ENCODE data around the gene LRP1B.

Gene LRP1B

DNA sequence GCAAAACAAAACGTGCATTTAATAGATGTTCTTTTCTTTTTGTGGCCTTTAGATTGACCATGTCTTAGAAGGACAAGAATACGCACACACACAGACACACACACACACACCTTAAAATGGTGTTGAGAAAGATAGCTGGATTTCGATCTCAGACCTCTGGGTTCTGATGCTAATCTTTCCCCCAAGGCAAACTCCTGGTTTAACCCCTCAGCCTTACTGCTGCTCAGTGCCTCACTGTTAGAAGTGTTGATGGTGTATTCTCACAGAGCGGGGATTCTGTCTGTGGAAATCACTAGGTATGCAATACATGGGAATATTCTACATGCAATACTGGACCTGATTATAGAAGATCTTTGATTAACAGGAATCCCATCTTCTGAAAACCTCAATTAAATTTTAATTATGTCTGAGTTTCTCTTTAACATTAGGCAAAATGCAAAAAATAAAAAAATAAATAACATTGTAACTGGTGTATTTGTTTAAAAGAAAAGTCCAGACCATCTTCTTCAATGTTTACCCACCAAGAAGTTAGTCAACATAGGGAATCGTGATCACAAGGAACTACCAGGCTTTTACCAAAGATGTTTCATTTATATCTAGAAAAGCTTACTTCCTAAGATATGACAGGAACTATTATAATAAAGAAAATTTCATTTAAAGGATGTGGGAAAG lies 613.5 kb downstream of the LRP1B start:
- DNase-seq (ENCODE audit: low read depth in 2 of 2): no peak

DNA sequence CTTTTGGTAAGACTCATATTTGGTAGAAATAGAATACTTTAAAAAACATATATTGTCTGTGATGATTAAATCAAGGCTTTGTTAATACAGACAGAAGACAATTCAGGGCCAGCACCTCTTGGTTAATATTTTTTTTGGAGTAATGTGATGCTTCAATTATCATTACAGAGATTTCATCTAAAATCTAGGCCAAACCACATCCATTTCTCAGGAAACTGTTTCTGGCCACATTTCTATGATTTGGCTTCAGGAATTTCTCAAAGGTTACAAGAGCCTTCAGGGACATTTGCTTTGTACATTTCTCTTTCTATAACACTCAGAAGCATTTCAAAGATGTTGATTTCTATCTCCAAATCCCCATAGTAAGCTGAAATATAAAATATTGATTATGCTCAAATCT lies 614.9 kb downstream of the LRP1B start:
- DNase-seq (ENCODE audit: low read depth in 2 of 2): no peak

DNA sequence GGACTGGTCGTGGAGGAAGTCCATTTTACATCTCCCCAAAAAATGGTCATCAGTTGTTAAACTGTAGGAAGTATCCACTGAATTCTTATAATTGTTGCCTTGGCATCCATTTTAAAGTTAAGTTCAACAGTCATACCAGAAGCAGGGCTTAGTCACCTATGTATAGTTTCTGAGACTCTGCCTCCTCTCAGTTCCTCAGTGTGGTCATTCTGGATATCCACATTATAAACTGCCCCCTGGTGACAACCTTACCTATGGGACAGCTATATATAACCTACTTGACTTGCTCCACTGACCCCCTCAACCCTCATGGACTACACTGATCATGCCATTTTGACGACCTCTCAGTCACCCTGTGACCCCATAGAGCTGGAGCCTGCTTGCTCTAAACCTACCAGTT lies 617.0 kb downstream of the LRP1B start:
- DNase-seq (ENCODE audit: low read depth in 2 of 2): no peak

DNA sequence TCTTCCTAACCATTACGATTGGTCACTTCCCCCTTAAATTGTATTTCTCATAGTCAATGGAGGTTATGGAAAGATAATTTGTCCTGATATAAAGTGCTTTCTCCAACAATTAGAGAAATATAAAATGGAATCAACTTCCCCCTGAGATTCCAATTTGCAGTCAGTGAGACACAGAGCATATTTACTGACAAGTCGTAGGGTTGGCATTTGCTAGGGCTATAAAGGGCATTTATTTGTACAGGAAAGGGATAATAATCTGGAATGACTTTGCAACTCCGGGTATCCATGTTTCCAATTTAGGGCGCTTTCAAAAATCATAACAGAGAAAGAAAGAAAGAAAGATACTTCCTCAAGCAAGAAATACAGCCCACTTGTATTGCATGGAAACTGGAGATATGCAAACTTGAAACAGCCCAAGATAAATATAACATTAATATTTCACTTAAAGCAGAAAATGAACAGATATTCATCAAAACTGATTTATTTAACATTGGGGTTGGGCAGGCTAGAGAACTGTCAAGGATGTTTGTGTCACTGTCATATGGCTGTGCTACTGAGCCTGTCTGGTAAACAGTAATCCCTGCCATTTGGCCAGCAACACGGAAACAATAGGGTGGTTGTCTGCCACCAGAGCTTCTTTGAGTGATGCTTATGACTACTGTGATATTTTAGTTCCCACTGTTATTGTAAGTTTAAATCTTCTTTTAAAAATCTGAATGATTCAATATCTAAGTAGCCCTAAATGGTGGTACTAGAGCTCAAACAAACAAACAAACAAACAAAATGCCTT lies 621.8 kb downstream of the LRP1B start:
- DNase-seq (ENCODE audit: low read depth in 2 of 2): no peak

DNA sequence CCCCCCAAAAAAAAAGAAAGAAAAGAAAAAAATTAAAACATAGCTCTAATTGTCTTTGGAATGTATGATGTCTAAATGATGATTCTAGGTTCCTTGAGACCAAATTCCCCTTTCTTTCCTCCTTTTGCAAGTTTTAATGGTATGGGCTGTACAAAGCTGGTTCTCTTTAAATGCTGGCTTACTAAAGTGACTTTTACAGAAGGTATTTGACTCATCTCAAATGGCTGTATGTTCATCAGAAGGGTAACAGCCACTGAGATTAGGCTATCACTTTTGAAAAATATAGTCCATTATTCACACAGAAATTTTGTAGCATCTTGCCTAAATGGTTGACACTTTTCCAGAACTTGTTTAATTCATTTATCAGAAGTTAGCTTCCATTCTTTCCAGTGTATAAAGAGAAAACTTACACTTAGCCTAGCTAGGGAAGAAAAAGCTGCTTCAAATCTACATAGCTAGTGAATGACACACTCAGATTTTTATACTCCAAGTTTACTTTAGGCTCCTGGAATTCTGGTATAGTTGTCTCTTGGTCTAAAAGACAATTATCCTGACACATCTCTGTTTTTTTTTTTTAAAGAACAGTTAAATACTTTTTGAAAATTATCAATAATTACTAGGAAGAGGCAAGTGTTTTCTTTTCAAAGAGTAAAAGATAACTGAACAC lies 622.6 kb downstream of the LRP1B start:
- no peak for DNase-seq (ENCODE audit: low read depth in 2 of 2)

DNA sequence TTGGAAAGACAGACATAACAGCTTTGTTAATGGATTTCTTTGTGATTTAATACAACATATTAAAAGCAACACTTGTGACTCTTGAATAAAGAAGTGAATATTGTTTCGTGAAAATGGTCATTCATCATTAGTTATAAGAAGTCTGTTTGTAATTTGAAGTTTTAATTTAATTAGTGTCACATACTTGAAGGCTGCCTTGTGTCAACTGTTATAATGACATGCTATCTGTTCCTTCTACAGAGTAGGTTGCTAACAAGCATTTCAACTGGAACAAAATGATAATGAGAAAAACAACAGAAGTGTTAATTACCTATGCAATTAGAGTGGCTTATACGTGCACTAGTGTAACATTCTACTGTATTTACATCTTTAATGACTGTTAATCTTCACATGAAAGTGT lies 624.7 kb downstream of the LRP1B start:
- no peak for DNase-seq (ENCODE audit: low read depth in 2 of 2)

DNA sequence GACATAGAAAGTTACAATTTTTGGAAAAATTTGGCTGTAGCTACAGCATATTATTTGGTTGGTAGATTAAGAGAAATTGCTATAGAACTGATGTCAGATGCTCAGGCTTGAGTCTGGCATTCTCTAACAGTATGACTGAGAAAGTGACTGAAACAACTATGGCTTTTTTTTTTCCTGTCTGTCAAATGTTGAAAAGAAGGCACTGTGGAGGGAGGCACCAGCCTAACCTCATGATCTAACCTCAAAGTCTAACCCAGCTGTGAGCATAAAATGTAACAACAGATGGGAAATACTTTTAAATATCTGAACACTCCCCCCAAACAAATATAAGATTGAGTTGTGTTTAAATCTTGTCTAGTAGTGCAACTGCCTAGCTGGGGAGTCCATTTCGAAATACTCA lies 629.1 kb downstream of the LRP1B start:
- no peak for DNase-seq (ENCODE audit: low read depth in 2 of 2)

DNA sequence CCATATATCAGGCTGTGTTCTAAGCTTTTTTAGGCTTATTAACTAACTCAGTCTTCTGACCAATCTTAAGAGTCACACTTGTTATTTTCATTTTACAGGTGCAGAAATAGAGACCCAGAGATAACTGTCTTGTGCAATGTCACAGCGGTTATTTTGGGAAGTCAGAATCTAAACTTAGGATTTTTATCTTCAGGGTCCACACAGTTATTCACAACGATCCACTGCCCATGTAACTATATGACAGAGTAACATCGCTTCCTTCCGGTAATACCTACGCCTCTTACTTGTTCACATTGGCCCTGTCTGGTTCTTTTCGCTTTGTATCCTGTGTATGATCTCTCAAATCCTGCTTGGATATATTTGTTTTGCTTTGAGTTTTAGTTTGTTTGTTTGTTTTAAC lies 631.7 kb downstream of the LRP1B start:
- DNase-seq (ENCODE audit: low read depth in 2 of 2): no peak

DNA sequence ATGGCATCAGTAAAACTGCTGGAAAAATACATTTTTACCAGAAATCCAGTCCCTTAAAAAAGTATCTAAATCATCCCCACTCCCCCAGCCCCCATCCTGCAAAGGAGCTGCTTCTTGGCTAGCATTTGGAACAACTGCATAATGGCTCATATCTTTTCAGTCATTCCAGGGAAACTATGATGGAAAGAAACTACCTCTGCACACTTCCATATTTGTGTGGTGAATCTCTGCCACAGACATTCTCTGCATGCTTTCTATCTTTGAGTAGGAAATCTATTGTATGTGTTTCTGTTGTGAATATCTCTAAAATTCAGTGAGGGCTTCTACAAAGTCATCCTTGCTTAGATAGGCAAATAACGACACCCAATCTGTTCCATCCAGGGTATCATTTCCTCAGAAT lies 632.3 kb downstream of the LRP1B start:
- no peak for DNase-seq (ENCODE audit: low read depth in 2 of 2)

DNA sequence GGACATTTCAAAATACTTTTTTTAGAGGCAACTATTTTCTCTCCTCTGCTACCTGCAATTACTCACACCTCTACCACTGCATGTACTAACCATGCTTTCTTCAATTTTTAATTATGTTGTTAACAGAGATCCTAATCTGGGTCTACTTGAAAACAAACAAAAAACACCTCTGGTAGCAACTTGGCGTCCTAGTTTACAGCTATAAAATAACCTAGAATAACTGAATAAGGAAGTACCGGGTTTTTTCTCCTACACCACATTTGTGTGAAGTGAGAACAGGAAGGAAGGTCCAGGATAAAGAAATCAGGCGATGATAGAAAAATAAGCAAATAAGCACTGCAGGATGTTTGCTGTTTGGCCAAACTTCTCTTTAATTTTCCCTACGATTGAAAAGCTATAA lies 633.5 kb downstream of the LRP1B start:
- DNase-seq (ENCODE audit: low read depth in 2 of 2): no peak

DNA sequence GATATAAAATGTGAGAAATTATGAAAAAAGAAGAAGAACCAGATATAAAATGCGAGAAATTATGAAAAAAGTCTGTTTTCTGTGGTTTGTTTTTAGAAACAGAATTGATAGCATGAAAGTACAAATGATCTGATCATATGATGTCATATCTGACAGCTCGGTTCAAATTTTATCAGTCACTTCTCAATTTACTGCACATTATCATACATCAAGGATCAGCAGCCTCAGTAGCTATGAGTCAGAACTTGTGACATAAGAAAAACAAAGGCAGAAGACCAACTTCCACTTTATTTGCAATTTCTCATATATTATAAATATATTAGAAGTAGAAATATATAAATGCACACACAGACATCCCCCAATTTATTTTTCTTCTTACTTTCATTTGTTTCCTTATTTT lies 634.0 kb downstream of the LRP1B start:
- no peak for DNase-seq (ENCODE audit: low read depth in 2 of 2)

DNA sequence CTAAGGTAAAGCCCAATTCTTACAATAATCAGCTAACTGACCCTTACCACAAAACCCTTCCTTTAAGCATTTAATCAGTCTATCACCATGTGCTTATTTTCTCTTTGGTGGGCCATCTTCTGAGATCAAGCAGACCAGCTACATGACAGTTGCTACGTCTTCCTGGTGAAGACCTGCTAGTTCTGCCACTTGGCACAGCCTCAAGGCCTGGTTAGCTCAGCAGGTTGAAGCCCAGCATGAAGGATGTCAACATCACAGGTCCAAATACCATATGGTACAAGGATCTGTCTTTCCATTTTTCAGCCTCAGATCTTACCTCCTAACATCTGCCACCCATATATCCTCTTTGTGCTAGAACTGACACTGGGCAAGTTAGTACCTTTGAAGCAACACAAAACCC lies 636.9 kb downstream of the LRP1B start:
- no peak for DNase-seq (ENCODE audit: low read depth in 2 of 2)

DNA sequence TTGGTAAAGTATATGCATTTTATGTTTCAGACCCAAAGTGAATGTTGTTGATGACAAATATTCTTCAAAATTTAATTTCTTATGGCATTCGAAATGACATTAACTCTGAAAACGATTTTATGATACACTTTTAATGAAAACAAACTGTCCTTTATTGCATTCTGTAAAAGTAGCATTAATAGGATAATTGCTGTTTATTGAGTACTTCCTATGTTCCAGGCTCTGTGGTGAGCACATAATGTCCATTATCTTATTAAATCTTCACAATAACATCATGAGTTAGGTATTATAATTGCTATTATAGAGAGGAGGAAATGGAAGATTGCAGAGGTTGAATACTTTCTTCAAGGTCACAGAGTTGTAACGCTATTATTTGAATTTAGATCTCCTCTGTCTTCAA lies 638.0 kb downstream of the LRP1B start:
- no peak for DNase-seq (ENCODE audit: low read depth in 2 of 2)

DNA sequence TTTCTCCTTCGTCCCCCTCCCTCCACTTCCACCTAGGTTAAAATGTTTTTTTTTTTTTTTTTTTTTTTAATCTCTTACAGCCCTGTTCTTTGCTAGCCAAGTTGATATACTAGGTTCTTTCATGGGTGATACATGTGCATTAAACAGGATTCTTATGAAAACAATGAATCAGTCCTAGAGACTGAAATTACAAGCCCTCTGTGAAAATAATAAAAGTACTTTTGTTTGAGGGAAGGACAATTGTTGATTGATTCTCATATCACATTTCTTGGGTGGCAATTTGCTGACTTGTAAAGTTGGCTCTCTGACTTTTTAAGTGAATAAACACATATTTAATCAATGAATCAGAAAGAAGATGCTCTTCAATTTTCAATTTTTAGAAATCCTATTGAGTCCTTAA lies 639.9 kb downstream of the LRP1B start:
- no peak for DNase-seq (ENCODE audit: low read depth in 2 of 2)

DNA sequence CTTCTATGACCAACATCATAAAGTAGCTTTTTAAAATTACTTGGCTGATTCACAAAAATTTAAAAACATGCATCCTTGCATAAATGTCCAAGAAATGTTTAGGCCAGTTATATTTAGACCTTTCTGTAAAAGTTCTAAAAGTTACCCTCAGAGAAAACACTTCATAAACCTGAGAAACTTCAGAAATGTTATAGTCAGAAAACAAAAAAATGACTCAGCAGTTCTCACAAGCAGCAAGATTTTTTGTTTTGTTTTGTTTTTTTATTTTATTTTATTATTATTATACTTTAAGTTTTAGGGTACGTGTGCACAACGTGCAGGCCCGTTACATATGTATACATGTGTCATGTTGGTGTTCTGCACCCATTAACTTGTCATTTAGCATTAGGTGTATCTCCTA lies 648.1 kb downstream of the LRP1B start:
- DNase-seq (ENCODE audit: low read depth in 2 of 2): no peak

DNA sequence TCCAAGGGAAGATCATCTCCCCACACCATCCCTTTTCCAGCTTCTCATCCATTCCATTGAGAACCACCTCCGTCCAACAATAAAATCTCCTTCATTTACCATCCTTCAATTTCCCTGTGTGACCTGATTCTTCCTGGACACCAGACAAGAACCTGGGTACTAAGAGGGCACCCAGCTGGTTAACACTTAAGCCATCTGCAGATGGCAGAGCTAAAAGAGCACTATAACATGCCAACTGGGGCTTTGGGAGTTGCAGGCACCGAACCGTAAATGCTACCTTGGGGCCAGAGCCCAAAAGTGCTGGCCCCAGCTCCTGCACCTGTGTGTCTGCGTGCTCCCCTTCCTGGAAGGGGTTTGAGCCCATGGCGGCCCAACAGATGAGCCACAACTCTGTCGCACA lies 655.0 kb downstream of the LRP1B start:
- DNase-seq (ENCODE audit: low read depth in 2 of 2): no peak

DNA sequence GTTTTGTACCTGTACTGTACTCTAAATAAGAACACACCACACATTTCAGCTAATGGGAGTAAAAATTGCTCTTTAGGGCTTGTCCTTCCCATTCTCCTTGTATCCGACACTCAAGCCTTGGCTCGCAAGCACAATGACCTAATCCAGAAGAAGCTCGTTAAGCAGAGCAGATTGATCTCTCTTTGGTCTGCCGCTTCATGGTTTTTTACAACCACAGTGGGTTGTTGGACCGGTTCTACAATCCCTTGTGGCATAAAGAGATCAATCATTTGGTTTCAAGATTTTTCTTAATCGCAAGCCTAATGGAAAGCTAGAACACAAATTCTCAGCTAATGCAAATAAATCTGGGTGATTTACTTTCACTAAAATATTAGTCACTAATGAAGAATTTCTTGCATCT lies 662.1 kb downstream of the LRP1B start:
- no peak for DNase-seq (ENCODE audit: low read depth in 2 of 2)

DNA sequence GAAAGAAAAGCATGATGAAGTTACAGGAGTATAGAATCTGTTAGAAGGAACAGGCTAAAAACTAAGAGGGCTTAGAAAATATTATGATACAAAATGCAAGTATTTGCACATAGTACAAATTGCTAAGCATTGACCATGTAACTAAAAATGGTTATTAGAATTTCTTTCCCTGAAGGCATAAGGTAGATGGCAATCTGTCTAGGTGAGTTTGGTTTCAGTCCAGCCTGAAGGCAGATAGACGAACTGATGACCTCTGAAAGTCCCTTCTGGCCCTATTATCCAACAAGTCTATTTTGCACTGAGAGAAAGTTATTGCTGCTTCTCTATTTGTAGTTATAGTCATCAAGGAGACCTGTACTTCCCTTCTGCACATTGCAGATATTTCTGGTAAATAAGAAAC lies 663.5 kb downstream of the LRP1B start:
- no peak for DNase-seq (ENCODE audit: low read depth in 2 of 2)

DNA sequence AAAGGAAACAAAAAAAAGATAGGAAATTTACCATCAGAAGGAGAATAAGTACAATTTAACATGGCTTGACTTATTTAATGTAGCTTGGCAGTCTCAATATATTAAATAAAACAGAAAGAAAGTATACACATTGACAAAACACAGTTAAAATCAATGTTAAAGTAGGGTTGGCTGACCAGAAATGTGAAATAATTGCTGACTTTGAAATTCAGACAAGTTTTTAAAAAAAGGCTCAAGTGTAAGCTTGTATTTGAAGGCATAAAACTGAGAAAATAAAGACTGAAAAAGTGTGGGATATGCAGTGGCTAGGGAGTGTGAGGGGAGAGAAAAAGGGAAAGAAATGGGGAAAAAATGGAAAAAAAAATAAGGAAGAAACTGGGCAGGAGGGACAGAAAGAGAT lies 665.8 kb downstream of the LRP1B start:
- DNase-seq (ENCODE audit: low read depth in 2 of 2): no peak

DNA sequence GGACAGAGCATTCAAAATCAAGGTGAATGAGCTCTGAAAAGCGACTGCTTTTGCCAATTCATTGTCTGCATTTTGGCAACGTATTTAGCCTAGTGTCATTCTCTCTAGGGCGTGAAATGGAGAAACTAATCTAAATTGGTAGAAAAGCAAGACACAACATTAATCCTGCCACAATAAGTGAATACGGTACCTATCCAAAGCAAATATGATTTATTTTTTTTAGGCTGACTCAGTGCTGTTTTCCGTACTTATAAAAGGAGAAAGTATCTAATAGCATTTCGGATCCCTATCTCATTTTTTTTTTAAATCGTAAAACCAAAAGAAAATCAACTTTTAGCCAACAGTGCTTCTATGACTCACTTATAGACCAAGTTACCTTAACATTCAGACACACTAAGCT lies 672.5 kb downstream of the LRP1B start:
- DNase-seq (ENCODE audit: low read depth in 2 of 2): no peak

DNA sequence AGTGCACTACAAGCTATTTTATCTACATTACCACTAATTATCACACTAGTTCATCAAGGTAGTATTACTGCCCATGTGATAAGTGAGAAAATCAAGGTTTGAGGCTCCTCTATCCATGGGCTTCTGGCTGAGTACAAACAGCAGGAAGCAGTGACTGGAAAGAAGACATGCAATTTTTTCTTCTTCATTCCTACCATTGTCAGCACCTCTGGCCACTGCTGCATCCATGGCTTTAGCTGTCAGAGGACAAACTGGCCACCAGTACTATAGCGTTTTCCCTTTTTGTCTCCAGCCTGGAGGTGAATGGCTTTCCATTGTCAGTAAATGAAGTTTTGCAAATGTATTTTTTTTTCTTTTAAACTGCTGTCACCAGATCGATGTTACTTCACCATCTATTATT lies 674.9 kb downstream of the LRP1B start:
- DNase-seq (ENCODE audit: low read depth in 2 of 2): no peak

DNA sequence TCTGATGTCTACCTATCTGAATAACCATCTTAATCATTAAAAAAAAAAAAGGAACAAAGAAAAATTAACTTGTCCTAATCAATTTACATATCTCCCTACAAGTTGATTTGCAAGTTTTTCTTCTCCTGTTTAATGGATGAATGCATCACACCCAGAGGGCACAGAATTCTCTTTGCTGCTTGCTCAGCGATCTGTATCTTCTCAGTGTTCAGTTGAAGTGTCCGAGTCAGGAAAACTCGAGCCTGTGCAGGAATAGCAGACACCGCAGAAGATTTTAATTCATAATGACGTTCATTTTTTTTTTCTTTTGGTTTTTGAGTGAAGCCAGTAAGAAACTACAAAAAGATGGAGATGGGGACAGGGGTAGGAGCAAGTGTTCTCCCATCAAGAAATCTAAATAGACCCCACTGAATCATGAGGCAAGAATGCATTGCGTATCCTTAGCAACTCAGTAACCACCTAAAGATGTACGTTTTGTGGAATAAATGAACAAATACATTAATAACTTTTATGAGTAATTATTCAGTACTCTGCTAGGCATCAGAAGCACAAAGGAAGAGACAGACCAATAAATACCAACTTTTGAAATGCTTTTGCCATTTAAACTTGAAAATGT lies 675.5 kb downstream of the LRP1B start:
- no peak for DNase-seq (ENCODE audit: low read depth in 2 of 2)
